A549 (cell line): Measurements from ENCODE around the gene SSUH2. TPM values are rescaled to one million over a fixed set of nuclear protein-coding genes. Genes with fewer than 3 reads are reported as not detected.

ENCODE experiments used
- ATAC-seq, 2 experiments: fragments of 200-7000 bp in 1 of 2; fragments of >200 bp in 1 of 2; cut with Nextera tagmentation in 1 of 2; cut with Tn5 transposase in 1 of 2; 3 replicates each; pipeline versions ENCODE4 v1.8.0 to v1.9.1; 2018 to 2020; ENCODE audit warnings: mild to moderate bottlenecking in 1 of 2, moderate library complexity in 1 of 2
- CTCF ChIA-PET: fragments of 300-600 bp; sonication (Branson Sonifier 250); formaldehyde crosslinking; extraction: SDS; loops from one replicate; lab custom pipeline; 2021; ENCODE audit warnings: antibody characterized with exemption, inconsistent platforms; lab: Yijun Ruan, JAX
- POLR2A ChIA-PET: fragments of 350-600 bp; formaldehyde crosslinking; extraction: SDS; loops from one replicate; lab custom pipeline; 2021; ENCODE audit warnings: antibody characterized with exemption, inconsistent platforms; lab: Yijun Ruan, JAX
- DNase-seq, 2 experiments: peaks; one replicate each; pipeline versions ENCODE4 v3.0.0 to v3.0.0-alpha.2; 2011 to 2016; ENCODE audit warnings: low read depth in 1 of 2, low spot score in 1 of 2
- FAIRE-seq: peaks from 2 replicates; lab custom pipeline; 2011; peaks lifted over from hg19 to GRCh38; lab: Jason Lieb, UNC
- H3K27ac ChIP-seq, 2 experiments: fragments of >200 bp; sonication (Bioruptor Twin); formaldehyde crosslinking; 3 replicates each; pipeline ENCODE4 v1.5.1; 2016 to 2017
- H3K4me1 ChIP-seq: fragments of >200 bp; sonication (Bioruptor Twin); formaldehyde crosslinking; 3 replicates; pipeline ENCODE4 v1.6.1; 2016
- H3K4me2 ChIP-seq: fragments of >200 bp; sonication (Bioruptor Twin); formaldehyde crosslinking; 3 replicates; pipeline ENCODE4 v1.6.1; 2016
- H3K4me3 ChIP-seq: fragments of >200 bp; sonication (Bioruptor Twin); formaldehyde crosslinking; 3 replicates; pipeline ENCODE4 v1.5.1; 2016
- H3K9me3 ChIP-seq: fragments of >200 bp; sonication (Bioruptor Twin); formaldehyde crosslinking; 3 replicates; pipeline ENCODE4 v1.6.1; 2016
- BHLHE40 ChIP-seq: IDR thresholded peaks from 2 replicates; pipeline ENCODE4 v1.6.1; 2012; ENCODE audit warnings: low read depth, low read length, inconsistent platforms
- CEBPB ChIP-seq, 2 experiments: fragments of >200 bp in 1 of 2; sonication (Bioruptor Twin) in 1 of 2; formaldehyde crosslinking in 1 of 2; IDR thresholded peaks; 2 replicates each; pipeline ENCODE4 v1.6.1; 2012 to 2016
- CTCF ChIP-seq: fragments of >200 bp; sonication (Bioruptor Twin); formaldehyde crosslinking; IDR thresholded peaks from 3 replicates; pipeline ENCODE4 v1.5.1; 2016
- E2F6 ChIP-seq: IDR thresholded peaks from 2 replicates; pipeline ENCODE4 v1.6.1; 2012; ENCODE audit warnings: low read depth, borderline replicate concordance
- FOSL2 ChIP-seq, 2 experiments: fragments of 450-650 bp in 1 of 2; fragments of >200 bp in 1 of 2; sonication (Bioruptor Twin) in 1 of 2; formaldehyde crosslinking; IDR thresholded peaks; 2 replicates each; pipeline versions ENCODE4 v1.5.0 to v1.6.1; 2016 to 2020; ENCODE audit warnings: mild to moderate bottlenecking in 1 of 2, moderate library complexity in 1 of 2
- HES2 ChIP-seq: fragments of >200 bp; sonication (Bioruptor Twin); formaldehyde crosslinking; IDR thresholded peaks from 2 replicates; pipeline ENCODE4 v1.6.1; 2016
- HOXB13 ChIP-seq: fragments of 250-450 bp; sonication (Bioruptor Pico); IDR thresholded peaks from 2 replicates; pipeline ENCODE4 v1.5.0; 2020; ENCODE audit warnings: low read depth, mild to moderate bottlenecking, moderate library complexity
- HOXB5 ChIP-seq: fragments of 250-450 bp; sonication (Bioruptor Pico); IDR thresholded peaks from 2 replicates; pipeline ENCODE4 v1.5.0; 2020; ENCODE audit warnings: mild to moderate bottlenecking, moderate library complexity
- MAFK ChIP-seq: fragments of 450-650 bp; IDR thresholded peaks from 2 replicates; pipeline ENCODE4 v1.6.1; 2014; ENCODE audit not compliant: partially characterized antibody
- MYC ChIP-seq: IDR thresholded peaks from 2 replicates; pipeline ENCODE4 v1.6.1; 2012; ENCODE audit warnings: mild to moderate bottlenecking, inconsistent platforms, low read length, improper control_type of control experiment, borderline replicate concordance
- PBX3 ChIP-seq: IDR thresholded peaks from 2 replicates; pipeline ENCODE4 v1.6.1; 2012
- REST ChIP-seq: fragments of 200-600 bp; sonication (generic); IDR thresholded peaks from 2 replicates; pipeline ENCODE4 v1.6.1; 2016; ENCODE audit warnings: antibody characterized with exemption, mild to moderate bottlenecking, moderate library complexity
- WGBS: methylation state at CpG from one replicate; pipeline ENCODE4 v1.1.6; 2017; ENCODE audit errors: missing lambda C conversion rate; 5-methylcytosine and 5-hydroxymethylcytosine counted together
- polyA plus RNA-seq, 4 experiments: library from polyadenylated mRNA; depleted of rRNA in 3 of 4; stranded (reverse); fragments of >200 nt; fragmentation: RNase III in 1 of 4; extraction: RNeasy Plus Mini Kit Qiagen cat#74134 plus additional on column Dnase treatment in 1 of 4; gene quantifications; 2 replicates in 3 of 4; 3 replicates in 1 of 4; pipeline ENCODE4 v1.2.3, GENCODE V29; 2011 to 2017

SSUH2 gene
- polyA plus RNA-seq, 2 of the 4 experiments (the other 2 are of a cell fraction) = 0.56 to 0.59 TPM

GRCh38 chr3:8673083-8673737 is 28.6 kb upstream of the SSUH2 start:
- FAIRE-seq = no peak
- POLR2A ChIA-PET = no interaction called here

GRCh38 chr3:8669019-8669418 is 24.4 kb upstream of the SSUH2 start:
- Histone ChIP-seq H3K4me3 (no peak overlapping the region), H3K4me2 (no peak overlapping the region), H3K4me1 (0 out of 3 replicates have a peak, but pooled peaks cover 6% of the 10 kb centered on the region), H3K27ac (no peak overlapping the region), H3K9me3 (no peaks in the 10 kb centered on the region)
- WGBS = 94% methylated on average over 2 of the region's 2 CpGs
- ChIA-PET POLR2A (no interaction called here), CTCF (no interaction called here)
- no peak for FAIRE-seq
- ATAC-seq = no peak
- DNase-seq = no peak
- no peak for TF ChIP-seq CEBPB (IDR thresholded peaks at IDR 0.05)
- no peak for TF ChIP-seq BHLHE40
- TF ChIP-seq HOXB13 (CRISPR knock-in tag) = no peak
- no peak for TF ChIP-seq HES2
- TF ChIP-seq PBX3 = no peak

More at GRCh38 chr3:8673083-8673737, 28.6 kb upstream of the SSUH2 start:
- H3K9me3 ChIP-seq = no peaks in the 10 kb centered on the region
- H3K4me2 ChIP-seq = no peak overlapping the region
- no peak overlapping the region for H3K4me3 ChIP-seq
- H3K4me1 ChIP-seq = 0 out of 3 replicates have a peak, but pooled peaks cover 3% of the 10 kb centered on the region
- WGBS = 89% methylated on average over 14 of the region's 14 CpGs
- DNase-seq (no peak), ATAC-seq (no peak)
- CTCF ChIA-PET = interaction anchor here (1.0 to 1.7 kb wide), 3 partner anchors 9 to 96 kb away, joined by 3 to 4 read pairs (median 4); partner anchors contain the start of gene OXTR
- no peak overlapping the region for H3K27ac ChIP-seq
- no peak for TF ChIP-seq HOXB5 (CRISPR knock-in tag)
- TF ChIP-seq FOSL2 (IDR thresholded peaks at IDR 0.05) = no peak
- TF ChIP-seq FOSL2 (CRISPR knock-in tag; IDR thresholded peaks at IDR 0.05) = no peak
- TF ChIP-seq MYC = no peak
- TF ChIP-seq CTCF = no peak
- no peak for TF ChIP-seq REST

GRCh38 chr3:8668216-8668615 is 23.6 kb upstream of the SSUH2 start:
- Histone ChIP-seq H3K9me3 (no peaks in the 10 kb centered on the region), H3K4me1 (peaks cover 9% of the 10 kb centered on the region; the same call in 2 of the 3 replicates), H3K4me3 (no peak overlapping the region), H3K4me2 (no peak overlapping the region), H3K27ac (no peak overlapping the region)
- CTCF ChIA-PET = interaction anchor here (2.2 kb wide), 1 partner anchor 101 kb away, joined by 9 read pairs; the partner anchor contains the start of gene OXTR
- POLR2A ChIA-PET = no interaction called here
- FAIRE-seq = no peak
- TF ChIP-seq MAFK (no peak), BHLHE40 (no peak), HES2 (no peak), E2F6 (no peak)
- no peak for DNase-seq
- no peak for ATAC-seq
